ENCODE data around the gene CNTNAP5.

Gene CNTNAP5

DNA sequence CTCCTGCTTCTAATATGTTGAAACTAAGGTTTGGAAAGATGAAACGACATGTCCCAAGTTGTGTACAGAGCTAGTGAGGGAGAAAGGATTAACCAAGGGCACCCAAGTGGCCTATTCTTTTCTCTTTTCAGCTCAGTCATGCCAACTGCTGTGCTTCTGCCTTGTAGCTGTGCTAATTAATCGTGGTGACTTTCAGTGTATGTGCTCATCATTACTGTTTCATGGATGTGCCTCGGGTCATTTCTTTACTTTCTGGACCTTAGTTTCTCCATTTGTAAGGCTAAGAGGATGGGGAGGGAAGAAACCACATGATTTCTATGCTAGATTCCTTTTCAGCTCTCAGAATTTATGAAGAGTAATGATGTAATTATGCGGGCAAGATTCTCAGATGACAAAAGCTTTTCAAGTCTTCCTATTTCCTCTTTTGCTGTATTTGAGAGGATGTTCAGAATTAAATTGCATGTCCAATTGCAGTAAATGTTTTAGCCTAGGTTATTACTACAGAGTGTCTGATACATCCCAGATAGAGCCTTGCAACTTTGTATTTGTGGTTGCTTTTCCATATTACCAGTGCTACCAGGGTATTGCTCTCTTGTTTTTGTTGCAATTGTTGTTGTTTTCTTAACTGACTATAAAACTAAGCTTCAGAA lies 621.2 kb downstream of the CNTNAP5 start:
- no peak for DNase-seq

DNA sequence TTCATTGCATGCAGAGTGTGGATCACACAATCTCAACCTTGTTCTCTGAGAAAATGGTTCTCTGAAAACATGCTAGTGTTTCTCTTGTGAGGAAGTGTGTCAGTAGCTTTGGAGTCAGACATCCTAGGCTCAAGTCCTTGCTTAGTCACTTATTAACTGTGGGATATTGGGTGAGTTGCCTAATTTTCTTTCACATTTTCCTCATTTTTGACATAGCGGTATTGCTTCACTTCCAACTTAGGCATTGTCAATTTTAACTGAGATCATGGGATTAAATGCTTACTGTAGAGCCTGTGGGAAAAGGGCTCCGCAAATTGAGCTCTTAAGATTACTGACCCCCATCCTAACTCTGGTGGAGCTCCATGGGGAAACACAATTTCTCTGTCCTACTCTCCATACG lies 622.2 kb downstream of the CNTNAP5 start:
- no peak for DNase-seq

- DNase-seq = no peak
Observed at GRCh38 chr2:124647663-124648062, 622.6 kb downstream of the CNTNAP5 start.

DNA sequence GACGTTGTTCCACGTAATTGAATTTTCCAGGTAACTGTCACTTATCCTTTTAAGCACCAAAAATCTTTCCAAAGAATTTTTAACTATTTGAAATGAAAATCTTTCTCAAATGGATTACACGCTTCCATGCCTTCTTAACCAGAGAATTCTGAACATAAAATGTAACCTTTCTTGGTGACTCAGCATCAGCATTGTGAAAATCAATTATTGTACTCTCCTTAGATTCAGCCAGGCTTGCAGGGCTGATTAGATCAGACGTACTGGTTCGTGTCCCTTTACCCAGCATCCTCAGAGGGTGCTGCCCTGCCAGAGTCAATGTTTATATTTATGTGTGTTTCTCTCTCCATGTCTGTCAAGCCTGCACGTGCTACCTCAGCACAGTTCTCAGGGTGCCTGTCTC lies 623.9 kb downstream of the CNTNAP5 start:
- no peak for DNase-seq

DNA sequence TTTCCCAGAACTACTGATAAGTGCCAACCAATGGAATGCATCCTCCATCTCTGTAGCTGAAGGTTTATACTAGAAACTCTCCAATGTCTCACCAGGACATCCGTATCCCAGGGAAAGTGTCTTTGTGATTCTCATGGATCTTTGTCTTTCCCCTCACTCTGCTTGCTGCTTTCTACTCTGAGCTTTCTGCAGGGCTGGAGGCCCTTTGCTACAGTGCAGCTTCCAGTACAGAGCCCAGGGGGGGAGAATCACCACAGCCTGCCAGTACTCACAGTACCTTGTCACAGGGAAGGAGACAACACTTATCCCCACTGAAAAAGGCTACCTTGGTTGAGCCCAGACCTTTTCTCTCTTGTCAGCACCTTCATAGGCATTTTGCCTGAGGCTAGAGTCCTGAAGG lies 627.0 kb downstream of the CNTNAP5 start:
- no peak for DNase-seq

GRCh38 chr2:124658373-124658772 lies 633.3 kb downstream of the CNTNAP5 start:
- no peak for DNase-seq

GRCh38 chr2:124661558-124661957 lies 636.5 kb downstream of the CNTNAP5 start:
- DNase-seq = no peak

GRCh38 chr2:124662946-124663644 lies 638.0 kb downstream of the CNTNAP5 start:
- DNase-seq = no peak

DNA sequence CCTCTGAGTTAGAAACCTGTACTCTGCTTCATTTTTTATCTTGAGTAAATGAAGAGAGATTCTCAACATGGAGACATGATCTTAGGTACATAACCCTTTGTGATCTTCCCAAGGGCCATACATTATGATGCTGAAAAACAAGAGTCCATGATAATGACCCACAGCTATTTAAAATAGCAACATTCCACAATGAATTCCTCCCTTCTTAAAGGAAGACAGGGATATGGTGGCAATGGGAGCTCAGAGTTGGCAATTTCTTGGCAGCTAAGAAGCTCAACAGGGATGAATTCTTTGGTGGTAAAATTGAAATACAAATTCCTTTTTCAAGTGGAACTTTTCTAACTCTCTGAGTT lies 638.5 kb downstream of the CNTNAP5 start:
- DNase-seq = no peak

DNA sequence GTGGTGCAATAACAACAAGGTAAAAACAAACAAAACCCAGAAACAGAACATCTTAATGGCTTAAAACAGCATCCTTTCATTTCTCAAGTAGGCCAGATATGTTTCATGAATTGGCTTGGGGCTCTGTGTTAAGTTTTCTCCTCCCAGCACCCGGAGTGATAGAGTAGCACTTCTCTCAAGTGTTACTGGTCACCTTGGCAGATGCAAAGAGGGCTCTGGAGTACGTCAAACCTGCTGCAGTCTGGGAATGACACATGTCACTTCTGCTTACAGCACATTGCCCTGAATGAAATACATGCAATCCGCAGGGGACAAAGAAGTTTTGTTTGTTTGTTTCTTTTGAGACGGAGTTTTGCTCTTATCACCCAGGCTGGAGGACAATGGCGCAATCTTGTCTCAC lies 639.3 kb downstream of the CNTNAP5 start:
- DNase-seq = no peak

- DNase-seq = no peak
Observed at GRCh38 chr2:124666976-124667375, 641.9 kb downstream of the CNTNAP5 start.

- no peak for DNase-seq
Observed at GRCh38 chr2:124668161-124668560, 643.1 kb downstream of the CNTNAP5 start.

DNA sequence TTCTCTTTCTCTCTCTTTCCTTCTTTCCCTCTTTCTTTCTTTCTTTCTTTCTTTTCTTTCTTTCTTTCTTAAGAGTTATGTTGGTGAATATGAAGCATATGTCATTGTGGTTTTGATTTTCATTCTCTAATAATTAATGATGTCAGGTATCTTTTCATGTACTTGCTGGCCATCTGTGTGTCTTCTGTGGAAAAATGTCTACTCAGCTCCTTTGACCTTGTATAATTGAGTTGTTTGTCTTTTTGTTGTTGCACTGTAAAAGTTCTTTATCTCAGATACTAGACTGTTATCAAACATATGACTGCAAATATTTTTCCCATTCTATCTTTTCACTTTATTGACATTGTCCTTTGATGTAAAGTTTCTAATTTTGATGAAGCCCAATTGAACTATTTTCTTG lies 645.1 kb downstream of the CNTNAP5 start:
- no peak for DNase-seq

DNA sequence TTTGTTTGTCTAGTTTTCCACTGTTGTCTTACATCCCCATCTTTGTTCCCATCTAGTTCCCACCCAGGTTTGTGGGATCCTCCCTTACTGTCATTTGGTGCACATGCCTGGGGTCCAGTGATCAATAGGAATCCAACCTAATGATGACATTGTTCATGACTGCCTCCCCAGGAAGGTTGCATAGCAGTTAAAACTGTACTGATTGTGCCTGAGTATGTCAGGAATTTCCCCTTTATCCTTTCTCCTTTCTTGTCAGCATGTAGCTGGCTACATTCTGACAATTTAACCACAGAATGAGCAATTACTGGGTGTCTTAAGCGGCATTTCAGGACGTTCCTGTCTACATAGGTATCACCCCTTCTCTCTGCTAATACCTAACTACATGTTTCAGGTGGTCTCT lies 653.0 kb downstream of the CNTNAP5 start:
- no peak for DNase-seq

GRCh38 chr2:124683536-124684428 lies 658.7 kb downstream of the CNTNAP5 start:
- DNase-seq = no peak

DNA sequence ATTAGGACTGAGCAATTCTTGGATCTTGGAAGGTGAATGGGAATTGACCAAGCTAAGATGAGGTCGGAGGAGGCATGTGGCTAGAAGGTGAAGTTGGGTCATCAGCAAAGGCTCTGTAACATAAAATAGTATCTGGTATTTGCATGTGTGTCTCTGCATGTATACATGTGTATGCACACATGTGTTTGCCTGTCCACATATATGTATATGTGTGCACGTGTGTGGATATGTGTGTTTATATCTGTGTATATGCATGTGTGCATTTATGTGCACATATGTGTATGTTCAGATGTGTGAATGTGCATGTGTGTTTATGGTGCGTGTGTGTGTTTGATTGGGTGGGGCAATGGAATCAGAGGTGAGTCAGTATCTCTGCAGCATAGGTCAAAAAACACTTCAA lies 664.3 kb downstream of the CNTNAP5 start:
- DNase-seq = no peak

- DNase-seq = no peak
Observed at GRCh38 chr2:124692216-124692615, 667.1 kb downstream of the CNTNAP5 start.

GRCh38 chr2:124692707-124693106 lies 667.6 kb downstream of the CNTNAP5 start:
- no peak for DNase-seq

DNA sequence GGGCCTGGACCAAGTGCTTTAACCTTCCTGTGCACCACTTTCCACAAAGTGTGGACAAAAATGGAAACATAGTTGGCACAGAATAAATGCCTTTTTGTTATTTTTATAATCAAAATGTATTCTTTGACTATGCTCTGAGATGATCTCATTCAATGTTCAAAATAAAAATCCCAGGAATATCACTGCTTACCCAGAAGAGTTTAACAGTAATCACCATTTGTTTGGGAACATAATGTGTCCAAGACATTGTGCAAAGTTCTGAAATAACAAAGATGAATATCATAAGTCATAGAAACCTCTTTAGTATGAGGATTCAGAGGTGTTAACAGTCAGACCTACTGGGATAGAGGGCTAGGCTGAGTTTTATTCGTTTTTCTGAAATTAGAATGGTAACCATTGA lies 668.1 kb downstream of the CNTNAP5 start:
- DNase-seq = no peak

- no peak for DNase-seq
Observed at GRCh38 chr2:124698979-124699565, 674.0 kb downstream of the CNTNAP5 start.

GRCh38 chr2:124702777-124703176 lies 677.7 kb downstream of the CNTNAP5 start:
- no peak for DNase-seq

DNA sequence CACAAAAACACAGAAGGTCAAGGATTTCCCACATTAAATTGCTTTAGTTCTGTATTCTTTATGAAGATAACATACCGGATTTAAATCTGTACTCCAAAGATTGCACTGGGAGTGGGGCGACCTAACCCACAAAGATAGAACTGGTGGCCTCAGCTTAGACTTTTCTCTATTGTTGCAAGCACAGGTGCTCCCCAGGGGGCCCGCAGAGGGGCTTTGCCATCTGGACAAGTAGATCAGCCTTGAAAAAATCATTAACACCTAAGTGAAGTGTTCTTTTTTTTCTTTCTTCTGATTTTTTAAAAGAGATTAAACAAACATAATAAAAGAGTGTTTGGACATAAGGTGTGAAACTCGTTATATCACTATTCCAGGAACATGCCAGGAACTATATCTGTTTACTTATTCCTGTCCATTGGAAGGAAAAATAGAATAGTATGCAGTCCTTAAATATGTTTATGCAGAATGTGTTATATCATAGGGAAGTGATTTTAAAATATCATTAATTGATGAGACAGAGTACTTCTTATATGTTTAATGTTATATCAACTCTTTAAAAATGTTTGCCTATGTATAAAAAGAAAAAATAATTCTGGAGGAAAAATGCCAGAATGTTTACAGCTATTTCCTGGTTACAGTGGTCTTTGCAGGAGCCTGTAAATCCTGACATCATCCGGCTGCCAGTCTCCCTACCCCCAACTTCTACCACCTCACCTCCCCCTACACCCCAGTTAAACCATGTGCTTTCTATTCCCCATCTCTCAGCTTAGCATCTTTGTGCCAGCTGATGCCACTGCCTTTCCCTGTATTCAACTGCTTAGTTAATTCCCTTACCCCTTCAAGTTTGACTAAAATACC lies 679.2 kb downstream of the CNTNAP5 start:
- DNase-seq = no peak

- DNase-seq = no peak
Observed at GRCh38 chr2:124708661-124709060, 683.6 kb downstream of the CNTNAP5 start.

Data from stimulated activated naive CD4-positive, alpha-beta T cell treated with Interleukin-2 at 50 U/mL for 16 hours (primary cell).